NCI-H2196 treated with DMSO at 0.1 percent for 48 hours (cell line): ENCODE measurements around the gene HOOK1.
"Not testable (repeated sequence)": the region's sequence is repeated elsewhere in the genome, so short reads cannot be mapped to it uniquely, and the experiment has no call there.

Experiments used
- DNase-seq: peaks from one replicate; lab custom pipeline; 2025; ENCODE audit not compliant: unreplicated experiment; lab: John Stamatoyannopoulos, UW

The HOOK1 gene

DNA sequence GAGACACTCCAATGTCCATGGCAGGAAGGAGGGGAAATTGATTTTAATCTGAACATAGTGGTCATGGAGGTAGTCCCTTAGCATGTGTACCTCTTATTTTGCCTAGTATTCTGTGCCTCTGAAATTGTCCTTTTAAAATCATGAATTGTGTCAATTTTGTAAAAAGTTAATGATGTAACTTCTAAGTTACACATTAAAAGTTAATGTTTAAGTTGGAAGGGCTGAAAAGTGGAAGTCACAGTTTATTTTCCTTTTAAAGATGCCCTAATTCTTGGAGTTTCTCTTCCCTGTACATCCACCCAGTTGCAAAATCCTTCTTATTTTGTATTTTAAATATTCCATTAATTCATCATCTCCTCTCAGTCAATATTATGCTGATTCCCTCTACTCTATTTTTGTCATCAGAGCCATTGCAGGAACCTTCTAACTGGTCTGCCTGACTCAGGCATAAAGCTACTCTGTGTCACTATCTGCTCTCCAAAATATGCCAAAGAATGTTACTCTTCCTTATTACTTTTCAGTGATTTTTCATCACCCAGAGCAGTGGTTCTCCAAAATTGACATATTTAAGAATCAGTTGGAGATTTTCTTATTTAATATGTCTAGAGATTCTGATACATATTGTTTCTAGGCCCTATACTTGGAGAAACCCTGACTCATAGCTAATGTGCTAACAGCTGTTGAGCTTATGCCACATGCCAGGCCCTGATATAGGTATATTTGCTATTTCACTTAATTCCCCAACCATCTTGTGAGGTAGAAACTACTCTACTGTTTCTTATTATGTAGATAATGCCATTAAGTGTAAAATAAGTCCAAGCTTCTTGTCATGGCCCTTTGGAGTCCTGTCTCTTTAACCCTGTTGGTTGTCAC is 5.1 kb downstream of the HOOK1 start:
- no peak for DNase-seq

DNA sequence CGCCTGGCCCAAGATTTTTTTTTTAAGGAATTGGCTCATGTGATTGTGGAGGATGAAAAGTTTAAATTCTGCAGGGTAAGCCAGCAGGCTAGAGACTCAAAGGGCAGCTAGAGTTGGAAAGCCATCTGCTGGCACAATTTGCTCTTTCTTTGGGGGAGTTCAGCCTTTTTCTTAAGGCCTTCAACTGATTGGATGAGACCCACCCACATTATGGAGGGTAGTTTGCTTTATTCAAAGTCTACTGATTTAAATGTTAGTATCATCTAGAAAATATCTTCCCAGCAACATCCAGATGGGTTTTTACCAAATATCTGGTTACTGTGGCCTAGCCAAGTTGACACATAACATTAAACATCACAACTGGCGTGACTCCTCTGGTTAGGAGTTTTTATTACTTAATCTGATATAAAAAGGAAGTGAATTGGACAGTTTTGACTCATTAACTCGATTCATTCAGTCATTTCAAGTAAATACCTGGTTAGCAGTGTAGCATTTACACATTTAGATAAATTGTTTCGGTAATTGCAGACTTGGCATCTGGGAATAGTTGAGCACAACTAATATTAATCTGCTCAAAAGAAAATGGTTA is 12.4 kb downstream of the HOOK1 start:
- no peak for DNase-seq

DNA sequence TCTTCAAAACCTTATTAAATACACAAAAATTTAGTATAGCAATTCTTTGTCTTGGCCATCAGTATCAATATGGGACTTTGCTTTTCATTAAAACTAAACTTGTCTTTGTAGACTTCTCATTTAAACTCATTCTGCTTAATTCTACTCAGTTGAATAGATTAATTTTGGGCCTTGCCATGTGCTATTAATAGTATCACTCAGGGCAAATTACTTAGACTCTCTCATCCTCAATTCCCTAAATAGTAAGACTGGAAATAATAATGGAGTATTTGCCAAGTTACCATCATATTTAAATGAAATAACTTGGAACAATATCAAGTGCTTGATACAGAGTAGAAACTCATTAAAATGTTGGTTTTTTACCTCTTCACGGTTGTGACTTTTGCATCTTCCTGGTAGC is 13.4 kb downstream of the HOOK1 start:
- no peak for DNase-seq

DNA sequence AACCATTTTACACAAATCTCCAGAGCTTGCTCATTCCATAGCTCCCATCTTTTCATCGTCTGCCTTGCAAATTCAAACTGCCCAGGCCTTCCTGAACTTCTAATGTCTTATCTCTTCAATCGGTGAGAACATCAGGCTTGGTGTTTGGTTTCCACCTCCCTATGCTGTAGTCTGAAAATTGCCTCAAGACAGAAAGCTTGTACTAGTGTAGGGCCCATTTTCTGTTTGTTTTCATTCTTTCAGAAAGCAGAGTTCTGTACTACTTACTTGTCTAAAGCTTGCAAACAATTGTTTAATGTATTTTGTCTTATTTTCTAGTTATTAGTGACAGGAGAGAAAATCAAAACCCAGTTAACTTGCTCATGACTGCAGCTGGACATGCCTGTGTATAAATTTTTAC is 16.8 kb downstream of the HOOK1 start:
- DNase-seq, result no peak

DNA sequence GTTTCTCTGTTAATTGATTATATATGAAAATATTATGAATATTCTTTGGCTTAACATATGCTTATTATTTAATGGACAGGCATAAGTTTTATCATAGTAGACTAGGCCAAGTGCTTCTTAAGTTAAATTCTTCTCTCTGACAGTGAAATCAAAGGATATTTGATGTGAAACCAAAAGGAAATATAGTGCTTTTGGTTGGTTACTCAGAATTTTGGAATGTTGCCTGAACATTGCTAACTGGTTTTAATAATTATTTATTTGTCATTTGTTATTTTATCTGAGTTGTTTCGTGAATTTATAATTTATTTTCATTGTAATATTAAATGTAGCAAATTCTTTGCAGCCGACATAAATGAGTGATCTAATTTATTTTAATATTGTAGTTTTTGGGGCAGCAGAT is 18.3 kb downstream of the HOOK1 start:
- no peak for DNase-seq

DNA sequence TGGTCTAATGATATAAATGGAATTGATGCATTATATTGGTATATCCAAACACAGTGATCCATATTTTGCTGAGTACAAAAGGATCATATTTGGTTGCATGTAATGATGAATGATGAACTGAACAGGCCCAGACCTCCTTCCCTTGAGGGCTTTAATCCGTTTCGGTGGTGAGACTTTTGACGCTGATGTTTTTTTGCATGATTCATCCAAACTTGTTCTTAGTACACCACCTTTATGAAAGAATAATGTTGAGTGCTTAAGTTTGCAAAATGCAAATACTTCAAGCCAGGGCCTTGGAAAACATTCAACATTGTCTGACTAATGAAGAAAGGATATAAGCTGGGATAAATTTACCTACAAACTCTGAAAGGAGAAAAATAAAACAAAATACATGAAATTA is 19.2 kb downstream of the HOOK1 start:
- no peak for DNase-seq

DNA sequence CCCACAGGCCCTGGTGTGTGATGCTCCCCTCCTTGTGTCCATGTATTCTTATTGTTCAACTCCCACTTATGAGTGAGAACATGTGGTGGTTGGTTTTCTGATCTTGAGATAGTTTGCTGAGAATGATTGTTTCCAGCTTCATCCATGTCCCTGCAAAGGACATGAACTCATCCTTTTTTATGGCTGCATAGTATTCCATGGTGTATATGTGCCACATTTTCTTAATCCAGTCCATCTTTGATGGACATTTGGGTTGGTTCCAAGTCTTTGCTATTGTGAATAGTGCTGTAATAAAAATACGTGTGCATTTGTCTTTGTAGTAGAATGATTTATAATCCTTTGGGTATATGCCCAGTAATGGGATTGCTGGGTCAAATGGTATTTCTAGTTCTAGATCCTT is 23.1 kb downstream of the HOOK1 start:
- not testable (repeated sequence) for DNase-seq

DNA sequence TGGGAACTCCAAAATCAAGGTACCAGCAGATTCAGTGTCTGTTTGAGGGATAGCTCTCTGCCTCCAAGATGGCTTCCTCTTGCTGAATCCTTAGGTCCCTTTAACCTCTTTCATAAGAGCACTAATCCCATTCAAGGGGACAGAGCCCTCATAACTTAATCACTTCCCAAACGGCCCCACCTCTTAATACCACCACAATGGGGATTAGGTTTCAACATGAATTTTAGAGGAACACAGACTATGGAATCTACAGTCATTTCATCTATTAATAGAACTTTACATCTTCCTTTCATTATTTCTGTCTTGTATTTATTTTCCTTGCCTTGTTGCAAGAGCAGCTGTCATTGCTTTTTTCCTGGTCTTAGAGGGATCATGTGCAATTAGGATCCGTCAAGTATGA is 30.3 kb downstream of the HOOK1 start:
- no peak for DNase-seq

DNA sequence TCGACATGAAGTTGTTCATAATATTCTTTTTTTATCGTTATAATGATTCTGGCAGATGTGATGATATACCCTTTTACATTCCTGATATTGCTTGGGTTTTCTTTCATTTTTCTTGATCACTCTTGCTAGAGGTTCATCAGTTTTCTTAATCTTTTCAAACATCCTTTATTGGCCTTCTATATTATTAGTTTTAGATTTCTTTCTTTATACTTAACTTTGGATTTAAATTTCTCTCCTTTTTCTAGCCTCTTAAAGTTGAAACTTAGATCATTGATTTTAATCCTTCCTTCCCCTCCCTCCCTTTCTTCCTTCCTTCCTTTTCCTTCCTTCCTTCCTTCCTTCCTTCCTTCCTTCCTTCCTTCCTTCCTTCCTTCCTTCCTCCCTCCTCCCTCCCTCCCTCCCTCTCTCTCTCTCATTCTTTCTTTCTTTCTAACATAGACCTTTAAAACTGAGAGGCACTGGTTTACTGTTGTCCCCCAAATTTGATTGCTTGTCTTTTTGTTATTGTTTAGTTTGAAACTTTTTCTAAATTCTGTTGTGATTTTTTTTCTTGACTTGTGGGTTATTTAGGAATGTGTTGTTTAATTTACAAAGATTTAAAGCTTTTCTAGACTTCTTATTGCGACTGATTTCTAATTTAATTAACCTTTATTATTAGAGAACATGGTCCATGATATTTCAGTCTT is 31.6 kb downstream of the HOOK1 start:
- no peak for DNase-seq

DNA sequence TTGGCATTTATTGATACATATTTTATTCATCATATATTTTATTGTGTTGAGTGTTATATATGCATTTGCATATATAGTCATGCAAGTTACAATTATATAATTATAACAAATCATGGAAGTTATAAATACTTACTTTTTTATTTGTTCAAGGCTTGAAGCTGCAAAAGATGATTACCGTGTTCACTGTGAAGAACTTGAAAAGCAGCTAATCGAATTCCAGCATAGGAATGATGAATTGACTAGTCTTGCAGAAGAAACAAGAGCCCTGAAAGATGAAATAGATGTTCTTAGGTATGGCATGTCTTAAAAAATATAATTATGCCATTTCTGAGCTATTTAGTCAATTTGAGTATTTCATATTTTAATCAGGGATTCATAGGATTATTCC is 32.1 kb downstream of the HOOK1 start:
- DNase-seq, result no peak

DNA sequence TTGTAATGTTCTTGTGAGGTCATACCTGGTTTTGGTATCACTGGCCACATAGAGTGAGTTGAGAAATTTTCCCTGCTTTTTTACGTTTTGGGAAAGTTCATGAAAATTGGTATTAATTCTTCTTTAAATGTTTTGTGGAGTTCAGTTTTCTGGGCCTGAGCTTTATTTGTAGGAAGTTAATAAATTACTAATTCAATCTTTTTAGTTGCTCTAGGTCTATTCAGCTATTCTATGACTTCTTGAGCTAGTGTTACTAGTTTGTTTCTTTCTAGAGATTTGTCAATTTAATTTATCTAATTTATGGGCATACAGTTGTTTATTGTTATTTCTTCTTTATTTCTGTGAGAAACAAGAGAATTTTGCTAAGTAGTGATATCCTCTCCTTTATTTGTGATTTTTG is 37.4 kb downstream of the HOOK1 start:
- no peak for DNase-seq

DNA sequence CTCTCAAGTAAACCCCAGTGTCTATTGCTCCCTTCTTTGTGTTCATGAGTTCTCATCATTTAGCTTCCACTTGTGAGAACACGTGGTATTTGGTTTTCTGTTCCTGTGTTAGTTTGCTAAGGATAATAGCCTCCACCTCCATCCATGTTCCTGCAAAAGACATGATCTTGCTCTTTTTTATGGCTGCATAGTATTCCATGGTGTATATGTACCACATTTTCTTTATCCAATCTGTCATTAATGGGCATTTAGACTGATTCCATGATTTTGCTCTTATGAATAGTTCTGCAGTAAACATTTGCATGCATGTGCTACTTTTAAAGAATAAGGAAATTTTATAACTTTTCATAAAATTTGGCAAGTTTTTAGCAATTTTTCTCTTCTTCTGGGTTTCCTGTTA is 40.5 kb downstream of the HOOK1 start:
- not testable (repeated sequence) for DNase-seq

DNA sequence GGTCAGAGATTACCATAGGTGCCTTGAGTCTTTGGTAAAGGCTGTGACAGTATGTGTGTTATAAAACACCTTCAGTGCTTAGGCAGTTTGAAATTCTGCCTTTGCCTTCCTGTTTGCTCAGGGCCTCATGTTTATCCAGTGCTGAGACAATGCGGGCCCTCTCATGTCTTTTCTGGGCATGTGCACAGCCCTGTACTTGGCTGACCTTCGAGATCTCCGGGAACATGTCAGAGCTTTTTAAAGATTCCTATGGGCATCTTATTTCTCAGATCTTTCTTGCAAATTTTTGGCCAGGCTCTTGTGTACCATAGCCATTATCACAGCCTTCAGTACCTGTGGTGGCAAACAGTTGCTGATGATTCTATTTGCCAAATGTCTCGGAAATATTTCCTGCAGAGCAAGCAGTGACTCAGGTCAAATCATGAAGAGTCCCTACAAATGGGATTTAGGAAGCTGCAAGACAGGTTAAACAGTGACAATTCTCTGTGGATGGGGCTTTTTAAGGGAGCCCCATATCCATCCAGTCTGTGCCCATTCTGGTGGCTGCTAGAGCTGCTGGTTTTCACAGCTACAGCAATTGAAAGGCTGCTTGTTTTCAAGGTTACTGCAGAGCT is 42.1 kb downstream of the HOOK1 start:
- peak; percentile 54 for DNase-seq

DNA sequence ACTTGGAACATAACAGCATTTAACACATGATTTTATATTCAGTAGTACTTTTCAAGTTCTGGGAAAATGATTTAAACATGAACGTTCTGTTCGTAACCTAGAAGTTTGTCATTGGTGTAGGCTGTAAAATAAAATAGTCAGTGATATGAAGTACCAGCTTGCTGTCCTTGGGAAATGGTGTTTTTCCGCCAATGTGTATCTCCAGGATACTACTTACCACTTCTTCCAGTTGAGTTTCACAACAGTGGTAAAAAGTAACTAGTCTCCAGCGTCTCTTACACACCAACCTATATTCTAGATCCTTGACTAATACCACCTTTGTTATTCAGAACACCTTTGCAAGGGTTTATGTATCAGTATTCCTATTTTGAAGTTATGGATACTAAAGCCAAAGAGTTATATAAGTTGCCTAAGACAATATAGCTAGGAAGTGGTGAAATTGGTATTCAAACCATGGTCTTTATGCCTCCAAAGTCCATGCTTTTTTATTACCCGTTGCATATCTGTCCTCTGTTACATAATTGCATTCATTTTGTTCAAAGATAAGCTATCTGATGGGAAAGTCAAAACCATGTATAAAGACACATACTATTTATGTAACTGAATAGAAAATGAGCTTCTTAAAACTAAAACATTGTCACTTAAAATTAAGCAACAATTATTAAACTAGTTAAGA is 43.1 kb downstream of the HOOK1 start:
- no peak for DNase-seq

DNA sequence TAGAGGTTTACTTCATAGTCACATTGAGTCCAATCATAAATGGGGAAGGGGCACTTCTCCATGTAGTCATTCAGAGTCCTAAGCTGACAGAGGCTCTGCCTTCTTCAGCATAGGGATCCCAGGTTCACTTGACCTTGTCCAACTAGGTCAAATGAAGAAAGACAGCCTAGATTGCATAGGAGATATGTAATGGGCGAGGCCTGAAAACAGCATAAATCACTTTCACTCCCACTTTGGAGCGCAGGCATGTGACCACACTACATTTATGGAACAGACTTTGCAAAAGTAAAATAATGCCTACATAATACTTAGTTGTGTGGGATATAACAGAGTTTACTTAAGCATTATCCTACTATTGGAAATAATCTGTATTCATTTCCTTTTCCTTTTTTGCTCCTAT is 51.7 kb downstream of the HOOK1 start:
- no peak for DNase-seq

DNA sequence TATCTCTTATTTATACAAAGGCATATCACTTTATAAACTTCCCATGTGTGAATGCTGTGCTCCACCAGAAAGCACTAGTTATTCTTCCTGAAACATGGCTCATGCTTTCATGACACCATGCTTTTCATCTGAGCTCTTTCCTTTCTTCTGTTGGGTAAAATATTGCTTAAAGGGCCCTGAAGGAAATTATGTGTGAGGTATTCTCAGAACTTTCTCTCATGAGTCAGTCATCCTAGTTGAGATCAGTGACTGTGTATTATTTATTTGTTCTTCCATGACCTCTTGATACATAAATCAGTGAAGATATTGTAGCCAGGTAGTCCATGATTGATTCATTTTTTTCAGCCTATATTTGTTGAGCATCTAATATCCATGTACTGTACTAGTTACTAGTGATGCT is 57.0 kb downstream of the HOOK1 start:
- DNase-seq, result no peak

DNA sequence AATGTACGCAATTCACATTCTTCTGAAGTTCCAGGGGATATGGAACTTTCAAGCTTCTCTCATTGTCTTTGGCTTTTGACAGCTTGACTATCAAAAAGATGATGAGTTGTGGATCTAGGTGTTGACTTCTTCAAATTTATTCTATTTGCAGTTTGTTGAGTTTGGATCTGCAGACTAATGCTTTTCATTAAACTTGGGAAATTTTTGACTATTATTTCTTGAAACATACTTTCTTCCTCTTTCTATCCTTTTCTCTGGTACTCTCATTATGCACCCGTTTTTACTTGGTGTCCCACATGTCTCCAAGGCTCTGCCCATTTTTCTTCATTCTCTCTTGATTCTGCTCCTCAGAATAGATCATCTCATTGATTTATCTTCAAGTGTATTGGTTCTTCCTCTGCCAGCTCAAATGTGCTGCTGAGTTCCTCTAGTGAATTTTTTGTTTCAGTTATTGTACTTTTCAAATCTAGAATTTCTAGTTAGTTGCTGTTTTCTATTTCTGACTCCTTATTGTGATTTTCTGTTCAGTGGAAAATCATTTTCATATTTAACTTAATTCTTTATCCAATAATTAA is 62.4 kb downstream of the HOOK1 start:
- DNase-seq, result no peak

DNA sequence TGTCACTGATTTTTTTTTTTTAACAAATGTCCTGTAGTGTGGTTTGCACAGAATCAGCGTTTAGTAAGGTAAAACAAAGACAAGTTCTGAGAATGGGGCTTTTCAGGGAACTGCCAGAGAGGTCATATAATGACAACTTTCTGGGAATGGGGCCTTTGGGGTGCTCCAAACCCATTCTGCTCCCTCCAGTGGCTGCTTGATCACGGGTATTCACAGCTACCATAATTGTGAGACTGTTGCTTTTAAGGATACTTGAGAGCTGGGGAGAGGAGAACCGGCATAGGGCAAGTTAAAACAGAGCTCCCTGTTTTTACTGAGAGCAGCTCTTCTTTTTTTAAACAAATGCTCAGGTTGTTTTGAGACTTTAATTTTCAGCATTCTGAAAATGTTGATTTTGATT is 63.6 kb downstream of the HOOK1 start:
- DNase-seq, result no peak

DNA sequence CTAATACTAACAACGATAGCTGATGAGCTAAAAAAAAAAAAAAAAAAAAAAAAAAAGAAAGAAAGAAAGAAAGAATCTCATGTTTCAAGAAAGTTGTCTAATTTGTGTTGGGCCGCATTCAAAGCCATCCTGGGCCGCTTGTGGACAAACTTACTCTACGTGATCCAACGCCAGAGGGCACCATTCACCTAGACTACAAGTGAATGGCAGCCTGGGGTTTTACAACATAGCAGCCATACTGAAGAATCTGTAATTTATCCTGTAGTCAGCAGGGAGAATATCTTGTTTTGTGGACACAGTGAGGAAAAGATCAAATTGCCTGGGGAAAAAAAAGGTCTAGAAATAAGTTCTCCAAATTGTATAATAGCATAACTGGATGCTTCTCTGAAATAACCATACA is 64.8 kb downstream of the HOOK1 start:
- no peak for DNase-seq

DNA sequence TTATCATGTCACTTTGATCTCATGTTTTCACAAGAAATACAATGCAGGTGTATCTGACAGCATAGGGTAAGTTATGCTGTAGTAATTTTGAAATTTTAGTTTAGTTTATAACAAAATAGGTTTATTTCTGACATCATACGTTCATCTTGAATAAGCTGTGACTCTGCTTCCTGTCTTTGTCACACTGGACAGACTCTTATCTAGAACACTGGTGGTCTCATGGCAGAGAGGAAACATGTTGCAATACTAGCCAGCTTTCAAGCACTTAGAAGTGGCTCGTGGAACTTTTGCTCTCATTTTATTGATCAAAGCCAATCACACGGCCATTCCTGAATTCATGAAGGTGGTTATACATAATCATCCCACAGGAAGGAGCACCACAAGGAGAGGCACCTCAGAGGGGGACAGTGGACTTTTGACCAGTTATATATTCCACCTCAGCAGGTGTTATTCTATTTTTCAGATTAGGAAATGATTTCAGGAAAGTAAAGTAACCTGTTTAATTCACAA is 65.3 kb downstream of the HOOK1 start:
- DNase-seq, result no peak

DNA sequence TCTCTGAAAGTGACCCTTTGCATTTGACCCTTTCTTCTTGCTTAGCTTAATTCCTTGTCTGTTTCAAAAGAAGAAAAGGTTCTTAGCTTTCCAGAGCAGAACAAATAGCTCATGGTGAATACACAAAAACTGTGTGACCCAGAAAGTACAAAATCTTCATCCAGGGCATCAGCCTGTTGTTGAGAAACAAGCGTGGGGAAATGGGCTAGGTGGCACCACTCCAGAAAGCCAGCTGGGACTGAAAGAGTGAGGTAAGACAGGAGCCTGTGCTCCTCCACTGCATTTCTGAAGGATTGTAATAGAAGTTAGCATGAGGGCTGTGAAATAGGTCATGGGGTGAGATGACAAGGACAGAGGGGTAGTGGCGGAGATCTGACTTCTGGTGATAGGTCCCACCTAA is 66.0 kb downstream of the HOOK1 start:
- DNase-seq, result no peak
